H1 (cell line): Measurements from ENCODE around the gene AGFG2. TPM values are rescaled to one million over a fixed set of nuclear protein-coding genes. Genes with fewer than 3 reads are reported as not detected.

ENCODE experiments used
- CBX5 ChIP-seq: fragments of 300-800, 300-1000 bp; sonication (generic); IDR thresholded peaks from 2 replicates; pipeline ENCODE4 v1.7.1; 2016; ENCODE audit warnings: antibody characterized with exemption, low read length, low read depth
- CHD1 ChIP-seq: IDR thresholded peaks from 2 replicates; pipeline ENCODE4 v1.6.1; 2012; ENCODE audit warnings: low read depth, low read length, improper control_type of control experiment
- KDM1A ChIP-seq: fragments of 200-600, 300-600 bp; sonication (generic); IDR thresholded peaks from 2 replicates; pipeline ENCODE4 v1.7.1; 2016; ENCODE audit warnings: mild to moderate bottlenecking, low read length, borderline replicate concordance
- KDM4A ChIP-seq: IDR thresholded peaks from one replicate; pipeline ENCODE4 v1.7.1; 2012; ENCODE audit warnings: low read depth, mild to moderate bottlenecking, moderate library complexity, low read length, inconsistent platforms; ENCODE audit not compliant: severe bottlenecking
- RAD21 ChIP-seq, 2 experiments: IDR thresholded peaks in 1 of 2; conservative IDR thresholded peaks in 1 of 2; 2 replicates each; pipeline ENCODE4 v1.6.1; 2011; ENCODE audit warnings: low read depth in 2 of 2, low read length in 2 of 2, improper control_type of control experiment in 1 of 2, inconsistent platforms in 1 of 2, mild to moderate bottlenecking in 1 of 2, moderate library complexity in 1 of 2
- SUZ12 ChIP-seq: fragments of 200-600 bp; sonication (generic); IDR thresholded peaks from 2 replicates; pipeline ENCODE4 v1.6.1; 2012; ENCODE audit warnings: mild to moderate bottlenecking, inconsistent platforms, low read length, moderate library complexity, mixed read lengths
- TEAD4 ChIP-seq: IDR thresholded peaks from 2 replicates; pipeline ENCODE4 v1.6.1; 2012; ENCODE audit warnings: low read depth, low read length, inconsistent platforms, mixed read lengths
- YY1 ChIP-seq: IDR thresholded peaks from 2 replicates; pipeline ENCODE4 v1.6.1; 2011; ENCODE audit warnings: low read depth, mild to moderate bottlenecking, low read length
- polyA plus RNA-seq, 7 experiments: library from polyadenylated mRNA; depleted of rRNA in 3 of 7; stranded (reverse) in 5 of 7; unstranded in 2 of 7; fragments of >200 nt in 5 of 7; fragments of 200-250 nt in 2 of 7; gene quantifications; 1 replicate in 5 of 7; 2 replicates in 1 of 7; 4 replicates in 1 of 7; pipeline versions ENCODE4 v1.2.1 to v1.2.3, GENCODE V29; 2011 to 2013; ENCODE audit warnings: missing spikeins in 2 of 7, mixed read lengths in 2 of 7
- total RNA-seq: library from RNA; stranded (reverse); fragmentation: NEBNext Ultra II Directional; extraction: Animal tissue kit (Norgen Biotek cat#: 25700); gene quantifications from 2 replicates; pipeline ENCODE4 v1.2.1, GENCODE V29; 2021

AGFG2 gene
- total and polyA plus RNA-seq, 2 of the 8 experiments (the other 6 are each of a cell fraction or from before 2014, with no cell fraction given) = 7.6 to 11.2 TPM

DNA sequence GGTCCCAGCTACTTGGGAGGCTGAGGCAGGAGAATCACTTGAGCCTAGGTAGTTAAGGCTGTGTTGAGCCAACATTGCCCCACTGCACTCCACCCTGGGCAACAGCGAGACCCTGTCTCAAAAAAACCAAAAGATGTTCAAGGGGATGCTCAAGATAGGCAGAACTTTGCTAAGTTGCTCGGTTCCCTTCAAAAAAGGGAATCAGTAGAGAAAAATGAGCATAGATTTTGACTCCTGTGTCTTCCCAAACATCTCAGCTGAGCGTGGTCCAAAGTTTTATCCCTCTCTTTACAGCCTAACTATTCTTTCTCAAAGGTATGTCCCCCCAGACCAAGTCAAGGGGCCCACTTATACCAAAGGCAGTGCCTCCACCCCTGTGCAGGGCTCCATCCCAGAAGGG is 14.0 kb downstream of the AGFG2 start (continued):
- TF ChIP-seq KDM1A = no peak
- TF ChIP-seq TEAD4 = no peak
- TF ChIP-seq RAD21 (IDR thresholded peaks at IDR 0.05 in 1 of 2, conservative IDR thresholded peaks at IDR 0.05 in 1 of 2; ENCODE audit: low read depth in 2 of 2, low read length in 2 of 2) = no peak
- TF ChIP-seq SUZ12 = no peak
- no peak for TF ChIP-seq CBX5
- no peak for TF ChIP-seq KDM4A
- no peak for TF ChIP-seq YY1
- no peak for TF ChIP-seq CHD1
- TF ChIP-seq, all 59 proteins: peak for 0
